NCI-H2196 treated with DMSO at 0.1 percent for 48 hours (cell line): ENCODE results near the gene ZNF384.
"Not testable (repeated sequence)": the region's sequence is repeated elsewhere in the genome, so short reads cannot be mapped to it uniquely, and the experiment has no call there.

Experiments
- DNase-seq: peaks from one replicate; lab custom pipeline; 2025; ENCODE audit not compliant: unreplicated experiment; lab: John Stamatoyannopoulos, UW

ZNF384 gene

DNA sequence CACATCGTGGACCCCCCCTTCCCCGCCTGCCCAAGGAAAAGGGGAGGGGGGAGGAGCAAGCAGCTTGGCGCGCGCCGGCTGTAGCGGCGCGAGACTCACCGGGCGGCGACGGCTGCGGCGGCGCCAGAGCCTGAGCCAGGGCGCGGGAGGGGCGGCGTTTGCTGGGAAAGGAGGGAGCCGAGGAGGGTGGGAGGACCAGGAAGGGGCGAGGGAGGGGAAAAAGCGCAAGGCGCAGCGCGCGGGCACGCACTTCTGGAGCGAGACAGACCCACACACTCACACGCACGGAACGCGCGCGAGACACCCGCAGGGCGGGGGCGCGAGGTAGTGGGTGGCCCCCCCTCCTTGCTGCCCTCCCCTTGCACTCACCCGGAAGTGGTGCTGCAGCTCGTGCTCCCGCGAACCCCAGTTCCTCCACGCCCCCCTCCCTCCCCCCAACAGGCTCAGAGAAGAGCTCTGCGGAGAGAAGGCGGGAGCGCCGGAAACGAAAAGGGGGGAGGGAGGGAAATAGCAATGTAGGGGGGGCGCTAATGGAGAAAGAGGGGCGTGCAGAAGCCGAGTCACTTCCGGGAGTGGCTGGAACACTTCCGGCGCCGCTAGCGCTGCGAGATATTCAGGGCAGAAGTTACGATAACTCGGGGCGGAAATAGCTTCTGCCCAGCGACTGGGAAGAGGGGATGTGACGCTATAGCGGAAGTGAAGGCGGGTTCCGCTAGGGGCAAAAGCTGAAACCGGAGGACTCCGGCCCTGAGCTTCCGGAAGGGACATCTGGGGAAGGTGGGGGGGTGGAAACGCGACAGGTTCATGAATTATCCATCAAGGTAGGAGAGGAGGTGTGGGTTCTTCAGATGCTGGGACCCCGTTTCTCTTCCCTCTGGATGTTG lies at the start of gene ZNF384:
Gene ZNF384, minus strand, starts transcription at position 377 of the 884 bp plus-strand sequence. CDS start 9,855 bp downstream, outside the sequence.
- DNase-seq, result peak; percentile 79

DNA sequence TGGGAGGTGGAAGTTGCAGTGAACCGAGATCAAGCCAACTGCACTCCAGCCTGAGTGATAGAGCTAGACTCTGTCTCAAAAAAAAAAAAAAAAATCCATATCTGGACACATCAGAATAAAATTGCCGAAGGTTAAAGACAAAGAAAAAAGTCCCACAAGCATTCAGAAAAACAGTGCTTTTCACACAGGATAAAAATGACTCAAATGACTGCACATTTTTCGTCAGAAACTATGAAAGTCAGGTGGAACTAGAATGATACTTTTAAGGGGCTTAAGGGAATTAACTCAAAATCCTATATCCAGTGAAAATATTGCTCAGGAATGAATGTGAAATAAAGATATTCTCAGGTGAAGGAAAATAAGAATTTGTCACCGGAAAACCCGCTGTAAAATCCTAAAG lies 47.6 kb upstream of the ZNF384 start:
- no peak for DNase-seq

DNA sequence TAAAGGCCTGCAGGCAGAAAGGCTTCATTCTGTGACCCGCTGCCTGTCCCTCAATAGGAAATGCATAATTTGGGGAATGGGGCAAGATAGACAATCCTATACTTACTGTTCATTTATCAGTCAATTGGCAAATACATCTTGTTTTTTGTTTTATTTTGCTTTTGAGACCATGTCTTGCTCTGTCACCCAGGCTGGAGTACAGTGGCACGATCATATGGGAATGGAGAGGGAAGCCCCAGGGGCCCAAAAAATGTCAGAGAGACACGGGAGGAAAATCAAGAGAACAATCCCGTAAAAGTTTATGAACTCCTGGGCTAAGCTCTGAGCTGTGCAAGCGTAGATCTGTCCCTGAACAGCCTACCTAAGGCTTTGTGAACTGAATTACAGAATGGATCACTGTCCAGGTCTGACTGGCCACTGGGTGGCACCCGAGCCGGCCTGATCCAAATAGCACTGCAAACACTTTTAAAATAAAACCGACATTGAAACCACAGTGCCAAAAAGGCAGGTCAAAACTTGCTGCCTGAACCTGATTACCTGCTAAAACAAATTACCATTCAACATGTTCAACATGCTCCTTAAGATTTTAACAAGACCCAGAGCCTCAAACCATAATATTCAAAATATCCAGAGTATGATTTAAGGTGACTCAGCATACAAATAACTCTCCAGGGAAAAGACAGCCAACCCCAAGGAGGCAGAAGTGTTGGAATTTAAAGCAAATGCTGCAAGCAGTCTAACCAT lies 46.4 kb upstream of the ZNF384 start:
- DNase-seq, result peak; percentile 30

DNA sequence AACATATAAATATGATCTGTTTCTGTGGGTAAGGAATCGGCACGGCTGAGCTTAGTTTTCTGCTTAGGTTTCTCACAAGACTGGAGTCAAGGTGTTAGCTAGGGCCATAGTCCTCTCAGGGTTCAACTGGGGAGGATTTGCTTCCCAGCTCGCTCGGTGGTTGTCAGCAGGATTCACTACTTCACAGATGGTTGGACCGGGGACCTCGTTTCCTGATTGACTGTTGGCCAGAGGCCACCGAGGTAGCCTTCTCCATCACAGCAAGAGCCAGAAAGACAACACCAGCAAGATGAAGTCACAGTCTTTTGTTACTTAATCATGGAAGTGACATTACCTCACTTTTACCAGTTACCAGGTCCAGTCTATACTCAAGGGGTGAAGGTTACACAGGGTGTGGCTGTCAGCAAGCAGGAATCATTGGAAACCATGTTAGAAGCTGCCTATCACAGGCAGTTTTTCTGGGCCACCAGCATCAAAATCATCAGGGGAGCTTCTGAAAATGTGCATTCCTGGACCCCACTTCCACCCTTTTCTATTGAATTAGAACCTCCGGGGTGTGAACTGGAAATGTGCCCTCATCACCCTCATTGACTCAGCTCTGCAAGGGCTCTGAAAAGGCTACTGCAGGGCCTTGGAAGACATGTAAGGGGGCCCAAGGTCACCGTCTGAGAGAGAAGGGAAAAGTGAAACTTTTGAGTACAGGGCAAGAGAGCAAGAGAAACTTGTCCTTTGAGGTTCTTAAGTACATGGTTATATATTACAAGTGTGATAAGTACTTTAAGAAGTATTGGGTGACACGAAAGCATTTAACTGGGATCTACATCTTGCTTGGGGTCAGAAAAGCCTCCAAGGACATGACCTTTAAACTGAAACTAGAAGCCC lies 45.6 kb upstream of the ZNF384 start:
- DNase-seq, result no peak

DNA sequence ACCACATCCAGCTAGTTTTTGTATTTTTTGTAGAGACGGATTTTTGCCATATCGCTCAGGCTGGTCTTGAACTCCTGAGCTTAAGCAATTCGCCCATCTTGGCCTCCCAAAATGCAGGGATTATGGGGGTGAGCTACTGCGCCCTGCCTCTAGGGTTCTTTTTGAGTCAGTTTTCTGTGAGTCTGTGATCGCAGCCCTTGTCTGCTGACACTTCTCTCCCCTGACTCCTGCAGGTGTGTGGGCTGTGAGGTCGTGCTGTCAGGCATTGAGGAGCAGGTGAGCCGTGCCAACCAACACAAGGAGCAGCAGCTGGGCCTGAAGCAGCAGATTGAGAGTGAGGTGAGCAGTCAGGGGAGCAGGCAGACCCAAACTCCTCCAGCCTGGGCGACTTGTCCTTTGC lies 41.0 kb upstream of the ZNF384 start:
- no peak for DNase-seq

DNA sequence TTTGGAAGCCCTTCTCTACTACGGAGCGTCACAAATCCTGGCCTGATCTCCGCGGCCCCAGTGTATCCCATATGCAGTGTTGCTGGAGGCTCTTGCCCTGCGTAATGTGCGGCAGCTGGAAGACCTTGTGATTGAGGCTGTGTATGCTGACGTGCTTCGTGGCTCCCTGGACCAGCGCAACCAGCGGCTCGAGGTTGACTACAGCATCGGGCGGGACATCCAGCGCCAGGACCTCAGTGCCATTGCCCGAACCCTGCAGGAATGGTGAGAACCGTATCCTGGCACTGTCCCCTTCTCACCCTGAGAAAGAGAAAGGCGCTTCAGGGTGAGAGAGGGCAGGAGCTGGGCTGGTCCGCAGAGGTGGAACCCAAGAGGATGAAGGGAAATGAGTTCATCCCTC lies 40.0 kb upstream of the ZNF384 start:
- no peak for DNase-seq

DNA sequence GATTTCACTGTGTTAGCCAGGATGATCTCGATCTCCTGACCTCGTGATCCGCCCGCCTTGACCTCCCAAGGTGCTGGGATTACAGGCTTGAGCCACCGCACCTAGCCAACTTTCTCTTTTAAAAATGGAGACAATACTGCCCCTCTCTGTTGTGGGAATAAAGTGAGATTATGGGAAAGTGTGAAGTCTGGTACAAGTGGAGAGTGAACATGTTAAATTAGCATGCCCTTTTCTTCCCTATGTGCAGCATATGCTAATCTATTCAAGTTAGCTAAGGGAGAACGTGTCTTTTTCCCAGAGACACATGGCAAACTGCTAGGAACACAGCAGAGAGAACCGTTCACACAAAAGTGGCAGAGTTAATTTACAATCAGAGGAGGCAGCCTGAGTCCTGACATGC lies 36.2 kb upstream of the ZNF384 start:
- DNase-seq, result no peak

DNA sequence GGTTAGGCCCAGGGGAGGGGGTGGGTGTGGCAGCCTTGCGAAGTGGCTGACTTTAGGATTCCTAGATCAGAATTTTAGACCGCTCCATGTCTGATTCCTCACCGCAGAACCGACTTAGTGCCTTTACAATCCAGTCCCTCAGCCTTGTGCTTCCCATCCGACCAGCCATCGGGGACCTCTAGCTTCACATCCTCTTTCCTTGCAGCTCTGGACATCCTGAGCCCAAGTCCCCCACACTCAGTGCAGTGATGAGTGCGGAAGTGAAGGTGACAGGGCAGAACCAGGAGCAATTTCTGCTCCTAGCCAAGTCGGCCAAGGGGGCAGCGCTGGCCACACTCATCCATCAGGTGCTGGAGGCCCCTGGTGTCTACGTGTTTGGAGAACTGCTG lies 35.2 kb upstream of the ZNF384 start:
- DNase-seq, result no peak

DNA sequence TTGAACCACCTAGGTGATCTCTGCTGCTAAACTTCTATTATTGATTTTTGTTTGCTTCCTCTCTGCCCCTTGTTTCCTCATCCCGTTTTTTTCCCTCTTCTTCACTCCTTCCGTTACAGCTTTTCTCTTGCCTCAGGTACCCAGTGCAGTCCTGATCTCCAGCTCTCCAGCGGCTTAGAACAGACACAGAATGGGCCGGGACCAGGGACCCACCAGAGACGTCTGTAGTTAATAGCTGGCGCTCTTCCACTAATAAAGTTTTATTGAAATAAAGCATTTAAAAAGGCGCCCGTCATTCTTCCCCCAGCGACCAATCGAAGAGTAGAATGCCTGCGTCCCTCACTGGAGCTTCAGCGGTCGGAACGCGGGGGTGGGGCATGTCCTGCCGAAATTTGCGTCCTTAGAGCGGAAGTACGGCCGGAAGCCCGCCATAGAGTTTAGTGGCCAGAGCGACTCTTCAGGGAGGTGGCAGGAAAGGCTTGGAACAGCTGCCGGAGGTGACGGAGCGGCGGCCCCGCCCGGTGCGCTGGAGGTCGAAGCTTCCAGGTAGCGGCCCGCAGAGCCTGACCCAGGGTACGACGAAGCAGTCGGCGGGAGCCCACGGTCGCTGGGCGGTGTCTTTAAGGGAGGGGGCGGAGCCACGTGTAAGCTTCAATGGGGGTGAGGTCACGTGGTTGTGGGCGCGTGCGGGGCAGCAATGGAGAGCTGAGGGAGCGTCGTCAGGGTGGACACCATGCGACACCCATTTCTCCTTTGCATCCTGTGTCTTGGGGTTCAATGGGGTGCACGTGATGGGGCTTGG lies 34.6 kb upstream of the ZNF384 start, which contains the start of gene COPS7A:
Gene COPS7A, plus strand, starts transcription at position 440 of the 802 bp plus-strand sequence. CDS start 611 bp downstream, outside the sequence.
- DNase-seq, result peak; percentile 91

DNA sequence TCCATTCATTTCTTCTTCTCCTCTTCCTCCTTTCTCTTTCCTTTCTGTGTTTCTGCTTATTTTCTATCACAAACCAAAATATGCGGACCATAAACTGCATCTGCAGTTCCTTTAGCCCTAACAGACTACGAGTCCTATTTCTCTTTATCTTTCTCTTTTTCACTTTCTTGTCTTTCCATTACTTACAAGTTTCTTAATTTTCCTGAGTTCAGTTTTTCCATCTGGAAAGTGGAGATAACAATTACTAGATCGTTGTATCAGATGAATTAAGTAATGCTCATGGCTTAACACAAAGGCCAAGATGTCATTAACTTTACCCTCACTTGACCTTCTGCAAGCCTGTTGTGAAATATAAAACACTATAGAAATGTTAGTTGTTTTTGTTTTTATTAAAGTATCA lies 33.7 kb upstream of the ZNF384 start:
- DNase-seq, result no peak

DNA sequence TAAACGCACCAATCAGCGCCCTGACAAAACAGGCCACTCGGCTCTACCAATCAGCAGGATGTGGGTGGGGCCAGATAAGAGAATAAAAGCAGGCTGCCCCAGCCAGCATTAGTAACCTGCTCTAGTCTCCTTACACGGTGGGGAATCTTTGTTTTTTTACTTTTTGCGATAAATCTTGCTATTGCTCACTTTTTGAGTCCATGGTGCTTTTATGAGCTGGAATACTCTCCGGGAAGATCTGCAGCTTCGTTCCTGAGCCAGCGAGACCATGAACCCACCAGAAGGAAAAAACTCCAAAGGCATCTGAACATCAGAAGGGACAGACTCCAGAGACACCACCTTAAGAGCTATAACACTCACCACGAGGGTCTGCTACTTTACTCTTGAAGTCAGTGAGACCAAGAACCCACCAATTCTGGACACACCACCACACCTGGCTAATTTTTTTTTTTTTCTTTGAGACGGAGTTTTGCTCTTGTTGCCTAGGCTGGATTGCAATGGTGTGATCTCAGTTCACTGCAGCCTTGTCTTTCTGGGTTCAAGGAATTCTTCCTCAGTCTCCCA lies 27.8 kb upstream of the ZNF384 start:
- no peak for DNase-seq

DNA sequence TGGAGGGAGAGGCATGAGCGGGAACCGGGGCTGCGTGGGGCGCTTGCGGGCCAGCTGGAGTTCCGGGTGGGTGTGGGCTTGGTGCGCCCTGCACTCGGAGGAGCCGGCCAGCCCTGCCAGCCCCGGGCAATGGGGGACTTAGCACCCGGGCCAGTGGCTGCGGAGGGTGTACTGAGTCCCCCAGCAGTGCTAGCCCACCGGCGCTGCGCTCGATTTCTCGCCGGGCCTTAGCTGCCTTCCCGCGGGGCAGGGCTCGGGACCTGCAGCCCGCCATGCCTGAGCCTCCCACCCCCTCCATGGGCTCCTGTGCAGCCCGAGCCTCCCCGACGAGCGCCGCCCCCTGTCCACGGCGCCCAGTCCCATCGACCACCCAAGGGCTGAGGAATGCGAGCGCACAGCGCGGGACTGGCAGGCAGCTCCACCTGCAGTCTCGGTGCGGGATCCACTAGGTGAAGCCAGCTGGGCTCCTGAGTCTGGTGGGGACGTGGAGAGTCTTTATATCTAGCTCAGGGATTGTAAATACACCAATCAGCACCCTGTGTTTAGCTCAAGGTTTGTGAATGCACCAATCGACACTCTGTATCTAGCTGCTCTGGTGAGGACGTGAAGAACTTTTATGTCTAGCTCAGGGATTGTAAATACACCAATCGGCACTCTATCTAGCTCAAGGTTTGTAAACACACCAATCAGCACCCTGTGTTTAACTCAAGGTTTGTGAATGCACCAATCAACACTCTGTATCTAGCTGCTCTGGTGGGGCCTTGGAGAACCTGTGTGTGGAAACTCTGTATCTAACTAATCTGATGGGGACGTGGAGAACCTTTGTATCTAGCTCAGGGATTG lies 27.1 kb upstream of the ZNF384 start:
- DNase-seq, result not testable (repeated sequence)

DNA sequence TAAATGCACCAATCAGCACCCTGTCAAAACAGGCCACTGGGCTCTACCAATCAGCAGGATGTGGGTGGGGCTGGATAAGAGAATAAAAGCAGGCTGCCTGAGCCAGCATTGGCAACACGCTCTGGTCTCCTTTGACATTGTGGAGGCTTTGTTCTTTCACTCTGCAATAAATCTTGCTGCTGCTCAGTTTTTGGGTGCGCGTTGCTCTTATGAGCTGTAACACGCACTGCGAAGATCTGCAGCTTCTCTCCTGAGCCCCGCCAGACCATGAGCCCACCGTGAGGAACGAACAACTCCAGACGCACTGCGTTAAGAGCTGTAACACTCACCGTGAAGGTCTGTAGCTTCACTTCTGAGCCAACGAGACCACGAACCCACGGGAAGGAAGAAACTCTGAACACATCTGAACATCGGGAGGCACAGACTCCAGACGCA lies 19.8 kb upstream of the ZNF384 start:
- DNase-seq, result no peak

DNA sequence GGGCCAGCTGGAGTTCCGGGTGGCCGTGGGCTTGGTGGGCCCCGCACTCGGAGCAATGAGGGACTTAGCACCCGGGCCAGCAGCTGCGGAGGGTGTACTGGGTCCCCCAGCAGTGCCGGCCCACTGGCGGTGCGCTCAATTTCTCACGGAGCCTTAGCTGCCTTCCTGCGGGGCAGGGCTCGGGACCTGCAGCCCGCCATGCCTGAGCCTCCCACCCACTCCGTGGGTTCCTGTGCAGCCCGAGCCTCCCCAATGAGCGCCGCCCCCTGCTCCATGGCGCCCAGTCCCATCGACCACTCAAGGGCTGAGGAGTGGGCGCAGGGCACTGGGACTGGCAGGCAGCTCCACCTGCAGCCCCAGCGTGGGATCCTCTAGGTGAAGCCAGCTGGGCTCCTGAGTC lies 19.2 kb upstream of the ZNF384 start:
- not testable (repeated sequence) for DNase-seq

DNA sequence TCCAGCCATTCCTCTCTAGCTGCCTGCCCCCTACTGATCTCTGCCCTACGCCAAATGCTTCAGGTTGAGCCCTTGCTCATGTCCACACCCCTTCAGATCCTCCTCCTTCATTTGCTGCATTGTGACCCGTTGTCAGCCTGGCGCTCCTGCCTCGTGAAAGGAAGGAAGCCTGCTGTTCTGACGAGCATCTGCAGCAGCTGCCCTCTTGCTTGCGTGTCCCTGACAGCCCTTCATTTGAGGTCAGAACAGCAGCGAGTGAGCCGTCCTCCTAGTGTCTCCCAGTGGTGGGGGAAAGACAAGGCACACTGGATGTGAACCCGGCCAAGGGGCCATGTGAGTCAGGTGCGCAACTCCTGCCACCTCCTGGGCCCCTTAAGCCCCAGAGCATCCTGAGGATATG lies 14.5 kb upstream of the ZNF384 start:
- DNase-seq, result no peak

DNA sequence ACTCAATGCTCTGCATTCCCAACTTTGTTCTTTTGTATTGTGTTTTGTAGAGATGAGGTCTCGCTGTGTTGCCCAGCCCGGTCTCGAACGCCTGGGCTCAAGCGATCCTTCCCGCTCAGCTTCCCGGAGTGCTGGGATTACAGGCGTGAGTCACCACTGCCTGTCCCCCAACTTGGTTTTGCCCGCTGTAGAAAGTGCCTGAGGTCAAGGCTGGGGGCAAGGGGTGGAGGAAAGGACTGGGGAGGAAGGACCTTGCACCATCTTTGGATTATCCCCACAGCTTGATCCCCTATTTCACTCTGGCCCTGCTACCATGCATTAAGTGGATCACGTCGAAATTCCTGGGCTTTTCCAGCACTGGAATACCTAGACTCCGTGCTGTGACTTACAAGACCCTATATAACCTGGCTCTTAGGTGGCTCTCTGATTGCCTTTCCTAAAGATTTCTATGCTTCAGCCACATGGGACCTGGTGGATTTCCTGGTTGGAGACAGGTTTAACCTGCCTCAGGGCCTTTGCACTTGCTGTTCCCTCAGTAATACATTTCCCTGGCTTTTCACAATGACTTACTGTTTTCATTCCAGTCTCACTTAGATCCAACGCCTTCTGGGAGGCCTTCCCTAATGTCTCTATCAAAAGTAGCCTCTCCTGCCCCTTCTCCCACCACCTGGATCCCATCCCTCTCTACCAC lies 12.0 kb upstream of the ZNF384 start:
- DNase-seq, result no peak

DNA sequence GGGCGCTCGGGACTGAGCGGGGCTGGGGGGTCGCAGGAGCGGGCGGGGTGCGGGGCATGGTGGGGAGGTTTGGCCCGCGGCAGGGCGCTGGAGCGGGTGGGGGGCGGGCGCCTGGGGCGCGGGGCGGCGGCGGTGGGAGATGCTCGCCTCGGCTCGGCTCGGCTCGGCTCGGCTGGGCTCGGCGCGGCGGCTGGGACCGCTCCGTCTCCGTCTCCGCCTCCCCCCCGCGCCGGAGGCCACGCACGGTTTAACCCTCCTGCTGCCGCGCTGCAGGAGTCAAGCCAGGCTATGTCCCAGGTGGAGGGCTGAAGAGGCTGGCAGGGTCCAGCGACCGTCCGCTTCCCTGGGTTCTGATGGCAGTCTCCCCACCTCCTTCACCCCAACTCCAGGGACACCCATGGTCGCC lies 11.5 kb upstream of the ZNF384 start, which contains the start of gene PIANP:
Gene PIANP, minus strand, starts transcription at position 170 of the 406 bp plus-strand sequence. CDS start 2,754 bp downstream, outside the sequence.
- DNase-seq, result no peak

DNA sequence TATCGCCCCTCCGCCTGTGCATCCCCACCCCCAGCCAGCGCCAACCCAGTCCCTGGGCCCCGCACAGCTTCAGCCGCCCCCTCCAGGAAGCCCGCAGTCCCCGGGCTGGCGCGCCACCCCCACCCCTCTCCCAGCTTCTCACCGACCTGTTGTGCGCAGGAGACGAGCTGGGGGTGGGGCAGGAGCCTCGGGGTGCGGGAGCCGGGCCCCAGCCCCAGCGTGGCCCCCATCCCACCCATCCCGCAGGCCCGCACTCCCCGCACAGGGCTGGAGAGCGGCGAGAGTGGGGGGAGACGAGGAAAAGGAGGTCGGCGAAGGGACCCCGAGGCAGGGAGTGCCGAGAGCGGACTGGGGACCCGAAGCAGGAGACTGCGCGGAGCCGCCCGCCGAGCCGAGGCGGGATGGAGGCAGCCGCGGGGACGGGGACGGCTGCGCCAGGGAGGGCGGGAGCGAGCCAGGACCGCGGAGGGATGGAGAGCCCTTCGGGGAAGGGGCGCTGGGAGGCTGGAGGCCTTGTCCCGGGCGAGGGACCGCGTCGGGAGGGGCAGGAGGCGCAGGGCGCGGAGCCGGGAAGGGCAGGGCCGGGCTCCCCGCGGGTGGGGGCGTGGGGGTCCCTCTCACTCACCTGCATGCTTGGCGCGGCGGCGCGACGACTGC lies 10.9 kb upstream of the ZNF384 start:
- no peak for DNase-seq
